SU-DHL-6 (cell line): Measurements from ENCODE around the gene AMY1B.
"Not testable (repeated sequence)": the region's sequence is repeated elsewhere in the genome, so short reads cannot be mapped to it uniquely, and the experiment has no call there.

Experiments
- CTCF ChIP-seq: fragments of 200-600 bp; sonication (generic); IDR thresholded peaks from one replicate; pipeline ENCODE4 v1.5.1; 2017; ENCODE audit warnings: antibody characterized with exemption, mild to moderate bottlenecking, low read length, moderate library complexity; ENCODE audit not compliant: insufficient read depth, poor library complexity, severe bottlenecking
- EZH2phosphoT487 ChIP-seq: fragments of 200-600 bp; sonication (generic), shearing (Covaris generic); conservative IDR thresholded peaks from 2 replicates; pipeline ENCODE4 v1.6.1; 2018; ENCODE audit warnings: mild to moderate bottlenecking, antibody characterized with exemption, low read length, moderate library complexity, mixed read lengths

GRCh38 chr1:103650305-103650704 is 45.7 kb downstream of the AMY1B start:
- not testable (repeated sequence) for TF ChIP-seq CTCF, EZH2phosphoT487
